OCI-LY7 (cell line): Measurements from ENCODE around the gene EHD4. TPM values are rescaled to one million over a fixed set of nuclear protein-coding genes. Genes with fewer than 3 reads are reported as not detected.

Experiments used
- BruUV-seq: library from RNA; stranded (reverse); fragments of 400-500 nt; replicated peaks from 2 replicates; lab custom pipeline; 2021; lab: Mats Ljungman, UMichigan
- CTCF ChIA-PET: fragments of 300-600 bp; sonication (Branson Sonifier 250); formaldehyde crosslinking; loops from one replicate; lab custom pipeline; 2022; ENCODE audit warnings: antibody characterized with exemption; ENCODE audit not compliant: unreplicated experiment; lab: Charles Lee
- POLR2A ChIA-PET: fragments of 300-600 bp; sonication (Branson Sonifier 250); formaldehyde crosslinking; loops from one replicate; lab custom pipeline; 2022; ENCODE audit warnings: antibody characterized with exemption; lab: Charles Lee
- DNase-seq: peaks from one replicate; pipeline ENCODE4 v3.0.0-alpha.2; 2015; ENCODE audit warnings: low spot score
- H2AFZ ChIP-seq: fragments of 200-600 bp; sonication (generic), shearing (Covaris generic); 2 replicates; pipeline ENCODE4 v1.6.1; 2014; ENCODE audit warnings: mild to moderate bottlenecking, antibody characterized with exemption, low read length, moderate library complexity
- H3K27ac ChIP-seq: fragments of 200-600 bp; sonication (generic); 2 replicates; pipeline ENCODE4 v1.5.1; 2014; ENCODE audit warnings: mixed run types, low read depth, mild to moderate bottlenecking, moderate library complexity, low read length, inconsistent platforms; ENCODE audit not compliant: poor library complexity, severe bottlenecking
- H3K36me3 ChIP-seq: fragments of 200-600 bp; sonication (generic); 2 replicates; pipeline ENCODE4 v1.6.1; 2014; ENCODE audit warnings: mild to moderate bottlenecking, antibody characterized with exemption, low read length, moderate library complexity, mixed read lengths; ENCODE audit not compliant: insufficient read depth
- H3K4me1 ChIP-seq: fragments of 200-600 bp; sonication (generic); 2 replicates; pipeline ENCODE4 v1.5.1; 2014; ENCODE audit warnings: mild to moderate bottlenecking, low read length; ENCODE audit not compliant: insufficient read depth, poor library complexity, severe bottlenecking
- H3K4me2 ChIP-seq: fragments of 200-600 bp; sonication (generic); 2 replicates; pipeline ENCODE4 v1.6.1; 2014; ENCODE audit warnings: mild to moderate bottlenecking, low read length
- H3K4me3 ChIP-seq: fragments of 200-600 bp; sonication (generic); 2 replicates; pipeline ENCODE4 v1.5.1; 2014; ENCODE audit warnings: mild to moderate bottlenecking, low read depth, low read length; ENCODE audit not compliant: poor library complexity, severe bottlenecking
- H3K79me2 ChIP-seq: fragments of 200-600 bp; sonication (generic); 2 replicates; pipeline ENCODE4 v1.6.1; 2016; ENCODE audit warnings: low read depth, mild to moderate bottlenecking, low read length, moderate library complexity, mixed read lengths; ENCODE audit not compliant: insufficient read depth
- H3K9me2 ChIP-seq: fragments of 200-600 bp; sonication (generic); 2 replicates; pipeline ENCODE4 v1.6.1; 2016; ENCODE audit warnings: mild to moderate bottlenecking, low read length, mixed read lengths; ENCODE audit not compliant: insufficient read depth
- H3K9me3 ChIP-seq: fragments of 200-600 bp; sonication (generic); 2 replicates; pipeline ENCODE4 v1.6.1; 2014; ENCODE audit warnings: mild to moderate bottlenecking, mixed run types, low read length, mixed read lengths
- H4K20me1 ChIP-seq: fragments of 200-600 bp; sonication (generic); 2 replicates; pipeline ENCODE4 v1.6.1; 2014; ENCODE audit warnings: mild to moderate bottlenecking, antibody characterized with exemption, low read length, moderate library complexity, mixed read lengths; ENCODE audit not compliant: insufficient read depth
- EZH2phosphoT487 ChIP-seq: fragments of 200-600 bp; sonication (generic); IDR thresholded peaks from 2 replicates; pipeline ENCODE4 v1.6.1; 2018; ENCODE audit warnings: low read depth, borderline replicate concordance, mild to moderate bottlenecking, mixed run types, antibody characterized with exemption, low read length, moderate library complexity, mixed read lengths
- intact Hi-C: fragments of 100-400 bp; cut with micrococcal nuclease; formaldehyde crosslinking; loops from one replicate; pipeline ENCODE4 v1.10.0; 2022; ENCODE audit not compliant: unreplicated experiment
- total RNA-seq, 2 experiments: library from RNA; depleted of rRNA in 1 of 2; stranded (reverse); fragments of >200 nt in 1 of 2; shearing (Covaris generic) in 1 of 2; gene quantifications; 2 replicates each; pipeline ENCODE4 v1.2.3, GENCODE V29; 2014 to 2022
- TF ChIP-seq, protein P1 (sequence below): fragments of 200-600 bp; sonication (generic); conservative IDR thresholded peaks from 2 replicates; pipeline ENCODE4 v1.5.1; 2014; ENCODE audit warnings: mild to moderate bottlenecking, antibody characterized with exemption, low read length, moderate library complexity, mixed read lengths

The EHD4 gene
- total RNA-seq, 2 experiments from 2014 or later = 13.5 to 19.4 TPM

DNA sequence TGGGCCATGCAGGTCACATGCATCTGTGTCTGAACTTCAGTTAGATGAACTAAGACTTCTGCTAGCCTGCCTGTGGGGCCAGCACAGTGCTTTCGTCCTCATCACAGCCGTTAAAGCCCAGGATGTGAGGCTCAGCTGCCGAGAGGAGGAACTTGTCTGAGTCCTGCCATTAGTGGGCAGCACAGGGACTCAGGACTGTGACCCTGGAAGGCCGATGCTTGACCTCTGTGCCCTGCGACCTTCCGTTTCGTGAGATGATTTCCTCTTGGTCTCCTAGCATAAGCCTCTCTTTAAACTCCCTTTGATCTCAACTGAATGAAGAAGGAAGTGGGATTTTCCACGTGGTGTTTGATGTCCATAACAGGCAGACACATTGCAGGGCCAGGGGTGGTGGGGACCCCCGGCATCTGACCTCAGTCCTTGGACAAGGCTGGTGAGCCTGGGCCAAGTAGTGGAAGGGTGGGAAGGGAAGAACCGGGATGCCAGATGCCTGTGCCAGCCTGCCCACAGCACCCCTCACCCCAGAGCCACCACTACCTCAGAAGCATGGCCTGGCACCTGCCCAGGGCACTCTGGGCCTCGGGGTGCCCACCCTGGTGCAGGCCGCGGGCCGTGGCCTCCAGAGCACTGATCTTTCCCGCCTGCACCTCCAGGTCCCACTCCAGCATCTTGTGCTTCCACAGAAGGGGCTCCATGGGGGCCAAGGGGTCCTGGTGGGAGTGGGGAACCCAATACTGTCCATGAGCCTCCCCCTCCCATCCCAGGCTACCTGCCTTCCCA is 112.1 kb downstream of the EHD4 start:
- no peak for TF ChIP-seq EZH2phosphoT487
- TF ChIP-seq, protein P1, sequence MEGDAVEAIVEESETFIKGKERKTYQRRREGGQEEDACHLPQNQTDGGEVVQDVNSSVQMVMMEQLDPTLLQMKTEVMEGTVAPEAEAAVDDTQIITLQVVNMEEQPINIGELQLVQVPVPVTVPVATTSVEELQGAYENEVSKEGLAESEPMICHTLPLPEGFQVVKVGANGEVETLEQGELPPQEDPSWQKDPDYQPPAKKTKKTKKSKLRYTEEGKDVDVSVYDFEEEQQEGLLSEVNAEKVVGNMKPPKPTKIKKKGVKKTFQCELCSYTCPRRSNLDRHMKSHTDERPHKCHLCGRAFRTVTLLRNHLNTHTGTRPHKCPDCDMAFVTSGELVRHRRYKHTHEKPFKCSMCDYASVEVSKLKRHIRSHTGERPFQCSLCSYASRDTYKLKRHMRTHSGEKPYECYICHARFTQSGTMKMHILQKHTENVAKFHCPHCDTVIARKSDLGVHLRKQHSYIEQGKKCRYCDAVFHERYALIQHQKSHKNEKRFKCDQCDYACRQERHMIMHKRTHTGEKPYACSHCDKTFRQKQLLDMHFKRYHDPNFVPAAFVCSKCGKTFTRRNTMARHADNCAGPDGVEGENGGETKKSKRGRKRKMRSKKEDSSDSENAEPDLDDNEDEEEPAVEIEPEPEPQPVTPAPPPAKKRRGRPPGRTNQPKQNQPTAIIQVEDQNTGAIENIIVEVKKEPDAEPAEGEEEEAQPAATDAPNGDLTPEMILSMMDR = peak; percentile 37; the same call in 1 of the 2 replicates
- Histone ChIP-seq H4K20me1 (no peaks in the 10 kb centered on the region), H3K36me3 (no peaks in the 10 kb centered on the region), H3K9me3 (no peaks in the 10 kb centered on the region), H3K4me3 (no peak overlapping the region), H3K4me1 (peaks cover 9% of the 10 kb centered on the region), H3K9me2 (no peaks in the 10 kb centered on the region), H3K27ac (no peak overlapping the region), H3K4me2 (no peak overlapping the region), H2AFZ (peak overlapping the region; percentile 18; the same call in 1 of the 2 replicates), H3K79me2 (no peaks in the 10 kb centered on the region)
- DNase-seq = peak; percentile 47
- ChIA-PET CTCF (no interaction called here), POLR2A (no interaction called here)
- intact Hi-C loops = no loop called here
- BruUV-seq = no TSS peak

DNA sequence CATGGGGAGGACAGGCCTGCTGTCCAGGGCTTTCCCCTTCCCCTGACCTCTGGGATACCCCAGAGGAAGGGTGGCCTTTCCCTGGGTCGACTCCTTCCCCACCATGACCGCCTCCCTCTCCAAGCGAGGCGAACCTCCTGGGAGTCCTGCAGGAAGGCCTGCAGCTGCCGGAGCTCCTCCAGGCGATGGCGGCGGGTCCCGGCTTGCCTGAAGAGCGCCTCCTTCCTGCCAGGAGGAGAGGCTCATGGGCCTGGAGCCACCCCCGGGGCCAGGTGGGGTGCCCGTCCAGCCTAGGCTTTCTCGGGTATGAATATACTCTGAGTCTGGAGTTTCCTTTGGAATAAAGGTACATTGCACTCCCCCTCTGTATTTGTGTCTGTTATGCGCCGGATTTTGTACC is 113.6 kb downstream of the EHD4 start:
- no peak for TF ChIP-seq EZH2phosphoT487
- TF ChIP-seq, protein P1 = no peak
- no peak overlapping the region for H2AFZ ChIP-seq
- H3K4me1 ChIP-seq = peaks cover 9% of the 10 kb centered on the region
- H4K20me1 ChIP-seq = no peaks in the 10 kb centered on the region
- no peaks in the 10 kb centered on the region for H3K9me3 ChIP-seq
- no peak overlapping the region for H3K4me2 ChIP-seq
- intact Hi-C loops = no loop called here
- DNase-seq = no peak
- POLR2A ChIA-PET = interaction anchor here (1.1 kb wide), 1 partner anchor 27 kb away, joined by 3 read pairs; no protein-coding TSS in a partner anchor
- BruUV-seq = no TSS peak
- no peaks in the 10 kb centered on the region for H3K9me2 ChIP-seq
- H3K36me3 ChIP-seq = no peaks in the 10 kb centered on the region
- H3K27ac ChIP-seq = no peak overlapping the region
- H3K79me2 ChIP-seq = no peaks in the 10 kb centered on the region
- CTCF ChIA-PET = no interaction called here
- H3K4me3 ChIP-seq = no peak overlapping the region

DNA sequence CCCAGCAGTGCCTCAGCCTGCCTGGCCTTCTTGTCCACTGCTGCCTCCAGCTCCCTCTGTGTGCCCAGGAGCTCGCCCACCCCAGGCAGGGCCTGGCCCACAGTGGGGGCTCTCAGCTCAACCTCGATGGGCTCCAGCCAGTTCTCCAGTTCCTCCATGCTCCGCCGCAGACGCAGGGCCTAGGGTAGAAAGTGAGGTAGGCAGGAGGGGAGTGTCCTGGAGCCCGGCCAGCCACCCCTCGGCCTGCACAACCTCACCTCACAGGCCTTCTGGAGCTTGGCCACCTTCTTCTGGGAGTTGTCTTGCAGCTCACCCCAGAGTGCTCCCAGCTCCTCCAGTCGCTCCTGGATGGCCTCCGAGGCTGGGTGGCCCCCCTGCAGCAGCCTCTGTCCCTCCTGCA is 115.0 kb downstream of the EHD4 start:
- no peaks in the 10 kb centered on the region for H3K9me3 ChIP-seq
- no peaks in the 10 kb centered on the region for H3K9me2 ChIP-seq
- no peaks in the 10 kb centered on the region for H3K79me2 ChIP-seq
- no peak overlapping the region for H3K27ac ChIP-seq
- no peak overlapping the region for H3K4me3 ChIP-seq
- no peak overlapping the region for H2AFZ ChIP-seq
- H4K20me1 ChIP-seq = no peaks in the 10 kb centered on the region
- intact Hi-C loops = no loop called here
- no peak for TF ChIP-seq EZH2phosphoT487
- TF ChIP-seq, protein P1 = no peak
- BruUV-seq = no TSS peak
- POLR2A ChIA-PET = no interaction called here
- DNase-seq = no peak
- CTCF ChIA-PET = no interaction called here
- H3K36me3 ChIP-seq = no peaks in the 10 kb centered on the region
- peaks cover 9% of the 10 kb centered on the region for H3K4me1 ChIP-seq
- no peak overlapping the region for H3K4me2 ChIP-seq
